K562 (cell line): Measurements from ENCODE around the gene CNOT10. TPM values are rescaled to one million over a fixed set of nuclear protein-coding genes. Genes with fewer than 3 reads are reported as not detected.

ENCODE experiments used
- ARID3A ChIP-seq: IDR thresholded peaks from 2 replicates; pipeline ENCODE4 v1.6.1; 2012; ENCODE audit warnings: low read depth, low read length, improper control_type of control experiment, borderline replicate concordance
- DLX4 ChIP-seq: fragments of 250-450 bp; sonication (Bioruptor Pico); IDR thresholded peaks from 2 replicates; pipeline ENCODE4 v1.6.1; 2021; ENCODE audit warnings: mild to moderate bottlenecking
- E2F1 ChIP-seq: sonication (generic); formaldehyde crosslinking; IDR thresholded peaks from 2 replicates; pipeline ENCODE4 v1.8.1; 2023; ENCODE audit warnings: mild to moderate bottlenecking, missing genetic modification reagents, moderate library complexity
- MAFG ChIP-seq: fragments of 450-650 bp; conservative IDR thresholded peaks from 2 replicates; pipeline ENCODE4 v1.6.1; 2016; ENCODE audit warnings: missing genetic modification characterization, missing compliant biosample characterization
- MNT ChIP-seq, 2 experiments: fragments of 450-650 bp; conservative IDR thresholded peaks; 2 replicates each; pipeline ENCODE4 v1.6.1; 2017; ENCODE audit warnings: mild to moderate bottlenecking in 2 of 2, moderate library complexity in 2 of 2
- NCOA2 ChIP-seq, 2 experiments: fragments of 450-650 bp; IDR thresholded peaks; 2 replicates each; pipeline ENCODE4 v1.6.1; 2018; ENCODE audit warnings: mild to moderate bottlenecking in 2 of 2, moderate library complexity in 1 of 2; ENCODE audit not compliant: partially characterized antibody in 2 of 2
- PBX2 ChIP-seq, 2 experiments: IDR thresholded peaks in 1 of 2; conservative IDR thresholded peaks in 1 of 2; 2 replicates each; pipeline ENCODE4 v1.6.1; 2016; ENCODE audit warnings: low read depth in 2 of 2, mild to moderate bottlenecking in 1 of 2, missing compliant biosample characterization in 1 of 2, missing genetic modification characterization in 1 of 2, moderate library complexity in 1 of 2
- RAD51 ChIP-seq: fragments of 450-650 bp; IDR thresholded peaks from 2 replicates; pipeline ENCODE4 v1.7.1; 2016; ENCODE audit warnings: low read depth, mild to moderate bottlenecking, borderline replicate concordance
- SRSF1 ChIP-seq: fragments of 200-400 bp; formaldehyde crosslinking; IDR thresholded peaks from 2 replicates; pipeline ENCODE4 v1.6.1; 2017; ENCODE audit warnings: mild to moderate bottlenecking, low read depth, low read length, moderate library complexity
- TEAD4 ChIP-seq, 2 experiments: sonication (generic) in 1 of 2; formaldehyde crosslinking in 1 of 2; IDR thresholded peaks; 2 replicates each; pipeline versions ENCODE4 v1.6.1 to v1.8.0; 2012 to 2022; ENCODE audit warnings: borderline replicate concordance in 1 of 2, inconsistent platforms in 1 of 2, low read length in 1 of 2, mild to moderate bottlenecking in 1 of 2, missing genetic modification reagents in 1 of 2
- ZNF431 ChIP-seq: sonication (generic); formaldehyde crosslinking; IDR thresholded peaks from 2 replicates; pipeline ENCODE4 v1.8.0; 2022; ENCODE audit warnings: mild to moderate bottlenecking, missing genetic modification reagents
- ZNF512 ChIP-seq: IDR thresholded peaks from 2 replicates; pipeline ENCODE4 v1.6.1; 2016; ENCODE audit warnings: missing genetic modification characterization, missing compliant biosample characterization
- ZNF655 ChIP-seq: fragments of 250-450 bp; sonication (Bioruptor Pico); IDR thresholded peaks from 2 replicates; pipeline ENCODE4 v1.5.0; 2021
- polyA plus RNA-seq, 8 experiments: library from polyadenylated mRNA; depleted of rRNA in 4 of 8; stranded (reverse) in 5 of 8; unstranded in 3 of 8; fragments of >200 nt; fragmentation: Nextera tagmentation in 2 of 8; fragmentation: Illumina TruSeq in 1 of 8; extraction: Ambion mirVana in 2 of 8; extraction: Trizol in 1 of 8; gene quantifications; 2 replicates each; pipeline versions ENCODE4 v1.2.1 to v1.2.3, GENCODE V29; 2011 to 2014; ENCODE audit warnings: inconsistent platforms in 1 of 8, missing spikeins in 1 of 8
- total RNA-seq, 7 experiments: library from RNA; depleted of rRNA in 6 of 7; stranded (reverse); fragments of >200 nt in 6 of 7; fragmentation: Illumina TruSeq in 2 of 7; extraction: Trizol in 2 of 7; gene quantifications; 2 replicates each; pipeline versions ENCODE4 v1.2.1 to v1.2.3, GENCODE V29; 2011 to 2021; ENCODE audit warnings: low replicate concordance in 1 of 7

Gene CNOT10
- total and polyA plus RNA-seq, 9 of the 15 experiments (the other 6 are each of a cell fraction or from before 2014, with no cell fraction given), result 35.7 to 114 (median 81.9) TPM

GRCh38 chr3:32708672-32709283 lies 23.8 kb downstream of the CNOT10 start (continued):
- TF ChIP-seq ZNF655 (CRISPR knock-in tag), result no peak
- no peak for TF ChIP-seq ZNF512 (tag)
- no peak for TF ChIP-seq DLX4
- 0 out of 2 replicates have a peak, but pooled peaks have one; percentile 32 for TF ChIP-seq ARID3A
- no peak for TF ChIP-seq RAD51
- TF ChIP-seq MAFG (tag), result peak; percentile 14; the same call in 1 of the 2 replicates
- TF ChIP-seq ZNF431, result no peak
- TF ChIP-seq E2F1 (CRISPR knock-in tag), result no peak
- TF ChIP-seq TEAD4 (IDR thresholded peaks at IDR 0.05; ENCODE audit: low read length), result peak; percentile 98
- TF ChIP-seq TEAD4 (CRISPR knock-in tag; IDR thresholded peaks at IDR 0.05; ENCODE audit: borderline replicate concordance), result no peak
- TF ChIP-seq SRSF1, result no peak
- TF ChIP-seq NCOA2 (IDR thresholded peaks at IDR 0.05; ENCODE audit: partially characterized antibody in 2 of 2), result peak; percentile 23 to 45
- TF ChIP-seq PBX2 (CRISPR knock-in tag; IDR thresholded peaks at IDR 0.05; ENCODE audit: low read depth), result no peak
- TF ChIP-seq PBX2 (tag; conservative IDR thresholded peaks at IDR 0.05; ENCODE audit: low read depth), result no peak
- 0 out of 4 replicates have a peak, but pooled peaks have one; percentile 26 to 29 for TF ChIP-seq MNT (conservative IDR thresholded peaks at IDR 0.05)
